Measurements from ENCODE around the gene SH3RF1. TPM values are rescaled to one million over a fixed set of nuclear protein-coding genes. Genes with fewer than 3 reads are reported as not detected.
"Not testable (repeated sequence)": the region's sequence is repeated elsewhere in the genome, so short reads cannot be mapped to it uniquely, and the experiment has no call there.

SH3RF1 gene
- total RNA-seq, 1 experiment from 2014 or later = 9.4 TPM

GRCh38 chr4:169225812-169226211 is 44.9 kb downstream of the SH3RF1 start:
- peak; percentile 52 for DNase-seq (ENCODE audit: low read depth)

DNA sequence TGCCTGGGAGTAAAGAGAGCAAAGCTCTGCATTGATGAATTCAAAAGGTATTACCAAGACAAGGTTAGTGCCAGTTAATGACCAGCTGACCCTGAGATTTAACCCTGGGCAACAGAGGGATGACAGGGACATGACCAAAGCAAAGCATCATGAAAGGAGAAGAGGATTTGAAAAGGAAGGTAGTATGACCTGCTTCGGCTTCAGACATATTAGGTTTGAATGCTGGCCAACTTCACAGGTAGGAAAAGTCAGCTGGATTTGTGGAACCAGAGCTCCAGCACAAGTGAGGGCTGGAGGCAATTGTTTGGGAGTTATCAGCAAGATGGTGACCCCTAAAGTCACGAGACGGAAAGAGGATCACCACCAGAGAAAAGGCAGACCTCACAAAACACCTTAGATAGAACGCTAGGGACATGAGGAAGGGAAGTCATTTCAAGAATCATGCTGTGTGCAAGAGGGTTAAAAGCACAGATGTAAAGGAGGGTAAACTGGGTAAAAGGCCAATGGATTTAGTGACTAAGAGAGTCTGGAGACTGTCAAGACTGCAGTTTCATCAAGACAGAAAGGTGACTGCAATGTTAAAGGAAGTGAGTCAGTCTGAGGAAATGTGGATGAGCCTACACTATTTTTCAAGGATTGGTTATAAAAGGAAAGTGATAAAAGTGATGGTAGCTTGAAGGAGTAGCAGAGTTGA is 45.6 kb downstream of the SH3RF1 start:
- DNase-seq (ENCODE audit: low read depth) = peak; percentile 94

- no peak for DNase-seq (ENCODE audit: low read depth)
Measured at GRCh38 chr4:169222761-169223160, 48.0 kb downstream of the SH3RF1 start.

GRCh38 chr4:169221662-169222061 is 49.1 kb downstream of the SH3RF1 start:
- no peak for DNase-seq (ENCODE audit: low read depth)

GRCh38 chr4:169220854-169221411 is 49.8 kb downstream of the SH3RF1 start:
- no peak for DNase-seq (ENCODE audit: low read depth)

GRCh38 chr4:169220447-169220846 is 50.3 kb downstream of the SH3RF1 start:
- no peak for DNase-seq (ENCODE audit: low read depth)

GRCh38 chr4:169219440-169219839 is 51.3 kb downstream of the SH3RF1 start:
- no peak for DNase-seq (ENCODE audit: low read depth)

DNA sequence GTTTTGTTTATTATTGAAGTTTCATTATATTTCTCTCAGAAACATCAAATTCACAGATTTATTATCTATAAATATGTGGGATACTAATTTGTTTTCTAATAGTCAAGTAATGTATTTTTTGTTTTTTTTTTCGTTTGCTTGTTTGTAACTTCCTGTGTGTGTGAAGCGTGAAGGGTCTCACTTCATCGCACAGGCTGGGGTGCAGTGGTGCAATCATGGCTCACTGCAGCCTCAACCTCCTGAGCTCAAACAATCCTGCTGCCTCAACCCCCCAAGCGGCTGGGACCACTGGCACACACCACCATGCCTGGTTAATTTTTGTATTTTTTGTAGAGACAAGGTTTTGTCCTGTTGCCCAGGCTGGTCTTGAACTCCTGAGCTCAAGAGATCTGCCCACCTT is 55.1 kb downstream of the SH3RF1 start:
- no peak for DNase-seq (ENCODE audit: low read depth)

DNA sequence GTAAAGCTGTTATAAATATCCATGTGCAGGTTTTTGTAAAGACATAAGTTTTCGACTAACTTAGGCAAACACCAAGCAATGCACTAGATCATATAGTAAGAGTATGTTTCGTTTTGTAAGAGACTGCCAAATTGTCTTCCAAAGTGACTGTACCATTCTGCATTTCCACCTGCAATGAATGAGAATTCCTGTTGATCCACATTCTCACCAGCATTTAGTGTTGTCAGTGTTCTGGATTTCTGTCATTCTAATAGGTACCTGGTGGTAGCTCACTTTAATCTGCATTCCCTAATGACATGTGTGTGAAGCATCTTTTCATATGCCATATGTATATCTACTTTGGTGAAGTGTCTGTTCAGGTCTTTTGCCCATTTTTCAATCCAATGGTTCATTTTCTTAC is 57.8 kb downstream of the SH3RF1 start:
- no peak for DNase-seq (ENCODE audit: low read depth)

DNA sequence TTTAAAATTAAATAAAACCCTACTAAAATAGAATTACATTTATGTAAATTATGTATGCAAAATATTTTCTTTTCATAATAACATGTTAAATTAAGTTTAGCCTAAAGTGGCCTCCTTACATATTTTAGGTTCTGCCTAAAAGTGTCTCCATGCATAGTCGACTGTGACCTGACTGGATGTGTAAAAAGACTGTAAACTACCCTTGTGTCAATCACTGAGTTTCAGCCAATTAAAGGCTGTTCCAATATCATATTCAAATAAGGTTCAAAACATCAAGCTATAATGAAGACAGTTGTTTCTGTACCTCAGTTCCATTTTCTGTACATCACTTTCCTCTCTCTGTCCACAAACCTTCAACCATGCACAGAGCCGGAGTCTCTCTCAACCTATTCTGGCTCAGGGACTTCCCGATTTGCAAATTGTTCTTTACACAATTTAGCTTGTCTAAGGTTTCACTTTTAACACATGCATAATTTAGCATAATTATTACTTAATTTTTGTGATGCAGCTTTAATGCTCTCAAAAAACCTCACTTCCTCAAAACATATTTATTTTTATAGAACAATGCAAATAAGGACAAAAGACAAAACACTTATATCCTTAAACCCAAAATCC is 60.1 kb downstream of the SH3RF1 start:
- no peak for DNase-seq (ENCODE audit: low read depth)

GRCh38 chr4:169209388-169209883 is 61.3 kb downstream of the SH3RF1 start:
- DNase-seq (ENCODE audit: low read depth) = no peak

GRCh38 chr4:169208516-169208915 is 62.2 kb downstream of the SH3RF1 start:
- DNase-seq (ENCODE audit: low read depth) = peak; percentile 38

DNA sequence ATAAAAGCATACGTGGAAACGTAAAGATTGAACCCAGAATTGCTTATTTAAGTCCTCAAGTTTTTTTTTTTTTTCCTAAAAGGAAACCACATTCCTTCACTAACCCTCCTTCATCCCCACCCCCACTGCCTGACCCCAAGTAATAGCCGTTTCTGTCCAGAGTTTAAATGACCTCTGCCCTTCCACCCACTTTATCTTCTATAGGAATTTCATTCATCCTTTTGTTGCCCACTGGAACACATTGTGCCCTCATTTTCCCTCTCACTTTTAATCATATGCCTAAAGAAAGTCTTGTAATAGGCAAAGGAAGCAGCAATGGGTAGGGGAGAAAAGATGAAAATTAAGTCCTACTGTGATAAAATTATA is 62.7 kb downstream of the SH3RF1 start:
- no peak for DNase-seq (ENCODE audit: low read depth)

DNA sequence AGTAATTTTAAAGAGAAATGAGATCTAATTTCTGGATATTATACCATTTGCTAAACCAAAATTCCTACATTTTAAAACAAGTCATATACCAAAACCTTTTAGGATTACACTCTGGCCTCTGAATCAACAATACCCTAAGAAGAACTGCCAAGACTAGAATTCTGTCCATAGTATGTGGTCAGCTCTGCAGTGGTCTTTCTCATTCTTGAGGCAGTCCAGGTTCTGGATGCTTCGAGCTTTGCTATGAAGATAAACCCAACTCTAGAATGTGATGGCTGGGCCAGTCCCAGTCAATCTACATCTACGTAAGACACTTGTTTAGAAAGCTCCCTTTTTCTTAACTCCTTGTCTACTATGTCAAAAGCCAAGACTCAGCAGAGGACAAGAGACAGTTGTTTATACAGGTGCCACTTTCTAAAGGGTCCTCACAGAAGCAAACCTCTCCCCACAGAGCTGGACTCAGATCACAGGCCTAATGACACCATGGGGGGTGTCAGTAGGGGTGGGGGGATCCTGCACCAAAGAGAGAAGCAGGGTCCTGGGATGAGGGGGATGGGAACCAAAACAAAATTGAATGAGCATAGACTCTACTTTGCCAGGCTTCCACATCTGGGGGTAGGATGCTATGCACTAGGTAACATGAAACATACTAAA is 63.2 kb downstream of the SH3RF1 start:
- DNase-seq (ENCODE audit: low read depth) = no peak

DNA sequence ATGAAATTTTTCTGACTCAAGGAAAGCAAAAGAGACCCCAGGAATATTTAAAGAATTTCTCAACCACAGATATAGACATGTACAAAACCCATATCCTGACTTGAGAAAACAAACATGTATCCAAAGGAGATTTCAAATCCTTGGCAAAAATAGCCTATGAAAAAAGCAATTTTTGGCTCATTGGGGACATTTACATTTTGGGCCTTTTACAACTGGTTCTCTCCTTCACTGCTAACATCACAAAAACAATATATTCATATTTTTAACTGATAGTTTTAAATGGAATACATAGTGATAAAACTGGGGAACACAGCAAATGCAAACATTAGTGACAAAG is 65.0 kb downstream of the SH3RF1 start:
- no peak for DNase-seq (ENCODE audit: low read depth)

- DNase-seq (ENCODE audit: low read depth) = no peak
Measured at GRCh38 chr4:169205075-169205743, 65.5 kb downstream of the SH3RF1 start.

DNA sequence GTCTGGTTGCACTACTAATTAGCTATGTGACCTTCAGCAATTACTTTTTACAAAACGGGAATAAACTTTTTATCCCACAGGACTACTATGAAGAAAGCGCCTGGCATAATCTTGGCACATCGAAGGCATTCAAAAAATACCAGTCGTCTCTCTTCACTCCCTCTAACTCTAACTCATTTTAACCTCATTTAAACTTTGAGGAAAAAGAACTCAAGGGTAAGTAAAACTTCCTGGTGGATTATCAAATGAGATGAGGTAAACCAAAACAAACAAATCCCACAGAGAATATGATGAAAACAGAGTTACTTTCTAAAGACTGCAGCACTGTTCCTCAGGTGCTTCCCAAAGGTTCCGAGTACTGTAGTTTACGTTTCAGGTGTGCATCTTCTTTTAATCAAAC is 66.9 kb downstream of the SH3RF1 start:
- DNase-seq (ENCODE audit: low read depth) = no peak

DNA sequence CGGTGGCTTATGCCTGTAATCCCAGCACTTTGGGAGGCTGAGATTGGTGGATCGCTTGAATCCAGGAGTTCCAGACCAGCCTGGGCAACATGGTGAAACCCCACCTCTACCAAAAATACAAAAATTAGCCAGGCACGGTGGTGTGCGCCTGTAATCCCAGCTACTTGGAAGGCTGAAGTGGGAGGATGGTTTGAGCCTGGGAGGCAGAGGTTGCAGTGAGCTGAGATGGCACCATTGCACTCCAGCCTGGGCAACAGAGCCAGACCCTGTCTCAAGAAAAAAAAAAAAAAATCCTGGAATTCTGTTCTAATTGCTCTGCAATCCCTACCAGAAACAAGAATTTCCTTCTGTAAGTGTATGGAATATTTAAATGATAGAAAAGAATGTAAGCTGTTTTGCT is 67.5 kb downstream of the SH3RF1 start:
- DNase-seq (ENCODE audit: low read depth) = not testable (repeated sequence)

- no peak for DNase-seq (ENCODE audit: low read depth)
Measured at GRCh38 chr4:169202878-169203277, 67.9 kb downstream of the SH3RF1 start.

- DNase-seq (ENCODE audit: low read depth) = no peak
Measured at GRCh38 chr4:169202145-169202699, 68.5 kb downstream of the SH3RF1 start.

DNA sequence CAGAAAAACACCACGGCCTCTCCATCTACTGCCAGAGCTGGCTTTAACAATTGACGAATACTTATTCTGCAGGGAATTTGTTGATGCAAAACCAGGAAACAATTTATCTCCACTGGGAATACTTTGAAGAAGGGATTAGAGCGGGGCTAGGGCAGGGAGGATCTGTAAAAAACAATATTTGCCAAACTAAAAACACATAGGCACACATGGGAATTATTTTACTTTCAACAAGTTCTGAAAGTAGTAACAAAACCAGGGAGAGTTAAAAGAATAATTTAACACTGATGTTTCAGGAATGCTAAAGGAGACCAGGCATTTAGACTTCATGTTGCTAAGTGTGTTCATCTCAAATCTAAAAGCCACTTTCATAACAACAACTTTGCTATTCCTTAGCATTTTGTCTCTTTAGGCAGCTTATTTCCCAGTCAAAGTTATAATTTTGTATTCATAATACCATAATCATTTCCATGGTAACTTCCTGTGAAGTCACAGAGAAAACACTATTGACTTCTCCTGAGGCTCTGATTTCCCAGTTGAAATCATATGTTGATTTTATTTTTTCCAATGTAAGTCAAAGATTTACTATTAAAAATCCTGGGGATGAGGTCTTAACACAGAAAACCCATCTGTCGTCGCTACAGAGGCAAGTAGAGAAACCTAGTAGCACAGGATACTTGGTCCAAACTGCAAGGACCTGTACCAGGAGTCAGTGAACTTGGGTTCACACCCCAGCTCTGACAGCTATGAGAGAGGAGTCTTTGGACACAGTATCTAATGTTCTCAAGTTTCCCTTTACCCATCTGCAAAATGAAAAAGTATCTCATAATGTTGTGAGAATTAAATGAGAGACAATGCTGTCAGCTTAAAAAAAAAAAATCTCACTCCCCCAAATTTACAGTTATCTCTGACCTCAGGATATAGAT is 69.3 kb downstream of the SH3RF1 start:
- no peak for DNase-seq (ENCODE audit: low read depth)

Measured in RPMI7951 (cell line).